Osteocyte (in vitro differentiated cells): ENCODE data around the gene NSMF. TPM values are rescaled to one million over a fixed set of nuclear protein-coding genes. Genes with fewer than 3 reads are reported as not detected.

Experiments used
- DNase-seq: peaks from one replicate; pipeline ENCODE4 v3.0.0; 2021; ENCODE audit warnings: mixed read lengths; ENCODE audit not compliant: unreplicated experiment; ENCODE audit errors: extremely low spot score
- H3K27ac Mint-ChIP-seq: one replicate; pipeline ENCODE4 v1.8.0; 2021; ENCODE audit warnings: mild to moderate bottlenecking, mixed read lengths; ENCODE audit not compliant: unreplicated experiment
- H3K27me3 Mint-ChIP-seq: one replicate; pipeline ENCODE4 v1.8.0; 2021; ENCODE audit warnings: mixed read lengths; ENCODE audit not compliant: unreplicated experiment
- H3K36me3 Mint-ChIP-seq: one replicate; pipeline ENCODE4 v1.8.0; 2021; ENCODE audit warnings: mixed read lengths; ENCODE audit not compliant: unreplicated experiment
- H3K4me1 Mint-ChIP-seq: one replicate; pipeline ENCODE4 v1.8.0; 2021; ENCODE audit warnings: mixed read lengths; ENCODE audit not compliant: unreplicated experiment
- H3K4me3 Mint-ChIP-seq: one replicate; pipeline ENCODE4 v1.8.0; 2021; ENCODE audit warnings: mild to moderate bottlenecking, moderate library complexity, mixed read lengths; ENCODE audit not compliant: unreplicated experiment
- H3K9me3 Mint-ChIP-seq: one replicate; pipeline ENCODE4 v1.8.0; 2021; ENCODE audit warnings: mixed read lengths; ENCODE audit not compliant: unreplicated experiment
- total RNA-seq: library from RNA; stranded (reverse); gene quantifications from 2 replicates; pipeline ENCODE4 v1.2.1, GENCODE V29; 2021
- TF ChIP-seq, protein P1 (sequence below): fragments of 200-600 bp; sonication (generic); IDR thresholded peaks from 2 replicates; pipeline ENCODE4 v1.5.0; 2021; ENCODE audit warnings: antibody characterized with exemption, mild to moderate bottlenecking, moderate library complexity

NSMF gene
- total RNA-seq, 1 donor from 2014 or later, result 103 TPM

DNA sequence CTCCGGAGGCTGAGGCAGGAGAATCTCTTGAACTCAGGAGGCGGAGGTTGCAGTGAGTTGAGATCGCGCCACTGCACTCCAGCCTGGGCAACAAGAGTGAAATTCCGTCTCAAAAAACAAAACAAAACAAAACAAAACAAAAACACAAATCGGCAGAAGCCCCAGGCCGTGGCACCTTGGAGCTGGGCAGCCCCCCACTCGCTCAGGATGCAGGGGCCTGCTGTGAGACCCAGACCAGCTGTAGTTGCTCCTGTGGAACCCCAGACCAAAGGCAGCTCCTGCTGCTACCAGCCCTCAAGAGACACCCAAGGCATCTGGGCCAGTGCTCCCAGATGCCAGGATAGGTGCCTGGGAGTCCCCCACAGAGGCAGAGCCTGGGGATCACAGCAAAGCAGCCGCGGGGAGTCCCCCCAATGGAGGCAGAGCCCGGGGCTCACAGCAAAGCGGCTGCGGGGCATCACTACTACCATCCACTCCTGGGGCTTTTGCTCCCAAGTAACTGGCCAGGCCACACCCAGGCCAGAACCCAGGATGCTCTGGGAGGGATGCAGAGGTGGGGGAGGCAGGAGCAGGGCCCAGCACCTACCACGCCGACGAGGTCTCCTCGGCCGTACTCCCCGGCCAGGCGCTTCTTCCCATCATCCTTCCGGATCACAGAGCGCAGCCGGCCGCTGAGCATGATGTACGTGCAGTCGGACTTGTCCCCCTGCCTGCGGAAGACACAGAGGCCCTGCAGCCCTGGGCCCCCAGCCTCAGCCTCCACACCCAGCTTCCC lies 37.7 kb upstream of the NSMF start:
- Mint-ChIP-seq H3K4me1 (peaks cover 2% of the 10 kb centered on the region), H3K36me3 (peaks cover 4% of the 10 kb centered on the region), H3K27me3 (no peaks in the 10 kb centered on the region), H3K9me3 (no peaks in the 10 kb centered on the region), H3K27ac (no peak overlapping the region), H3K4me3 (no peak overlapping the region)
- TF ChIP-seq, protein P1, sequence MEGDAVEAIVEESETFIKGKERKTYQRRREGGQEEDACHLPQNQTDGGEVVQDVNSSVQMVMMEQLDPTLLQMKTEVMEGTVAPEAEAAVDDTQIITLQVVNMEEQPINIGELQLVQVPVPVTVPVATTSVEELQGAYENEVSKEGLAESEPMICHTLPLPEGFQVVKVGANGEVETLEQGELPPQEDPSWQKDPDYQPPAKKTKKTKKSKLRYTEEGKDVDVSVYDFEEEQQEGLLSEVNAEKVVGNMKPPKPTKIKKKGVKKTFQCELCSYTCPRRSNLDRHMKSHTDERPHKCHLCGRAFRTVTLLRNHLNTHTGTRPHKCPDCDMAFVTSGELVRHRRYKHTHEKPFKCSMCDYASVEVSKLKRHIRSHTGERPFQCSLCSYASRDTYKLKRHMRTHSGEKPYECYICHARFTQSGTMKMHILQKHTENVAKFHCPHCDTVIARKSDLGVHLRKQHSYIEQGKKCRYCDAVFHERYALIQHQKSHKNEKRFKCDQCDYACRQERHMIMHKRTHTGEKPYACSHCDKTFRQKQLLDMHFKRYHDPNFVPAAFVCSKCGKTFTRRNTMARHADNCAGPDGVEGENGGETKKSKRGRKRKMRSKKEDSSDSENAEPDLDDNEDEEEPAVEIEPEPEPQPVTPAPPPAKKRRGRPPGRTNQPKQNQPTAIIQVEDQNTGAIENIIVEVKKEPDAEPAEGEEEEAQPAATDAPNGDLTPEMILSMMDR, result no peak
- peak; percentile 82 for DNase-seq

DNA sequence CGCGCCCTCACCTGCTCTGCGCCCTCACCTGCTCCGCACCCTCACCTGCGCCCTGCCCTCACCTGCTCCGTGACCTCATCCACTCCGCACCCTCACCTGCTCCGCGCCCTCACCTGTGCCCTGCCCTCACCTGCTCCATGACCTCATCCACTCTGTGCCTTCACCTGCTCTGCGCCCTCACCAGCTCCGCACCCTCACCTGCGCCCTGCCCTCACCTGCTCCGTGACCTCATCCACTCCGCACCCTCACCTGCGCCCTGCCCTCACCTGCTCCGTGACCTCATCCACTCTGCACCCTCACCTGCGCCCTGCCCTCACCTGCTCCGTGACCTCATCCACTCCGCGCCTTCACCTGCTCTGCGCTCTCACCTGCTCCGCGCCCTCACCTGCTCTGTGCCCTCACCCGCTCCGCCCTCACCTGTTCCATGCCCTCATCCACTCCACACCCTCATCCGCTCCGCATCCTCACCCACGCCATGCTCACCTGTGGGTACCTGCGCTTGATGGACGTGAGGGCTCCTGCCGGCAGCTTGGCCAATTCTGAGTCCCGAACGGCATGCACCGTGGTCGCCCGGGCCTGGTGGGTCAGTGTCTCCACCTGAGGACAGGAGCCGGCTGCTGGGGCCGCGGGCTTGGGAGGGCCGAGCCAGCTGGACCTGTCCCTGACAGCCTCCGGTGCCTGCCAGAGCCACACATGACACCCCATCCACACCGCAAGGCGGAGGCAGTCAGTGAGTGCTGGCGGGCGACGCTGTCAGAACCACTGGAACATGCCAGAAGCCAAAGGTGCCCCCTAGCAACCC lies 35.6 kb upstream of the NSMF start:
- H3K9me3 Mint-ChIP-seq, result no peaks in the 10 kb centered on the region
- H3K4me3 Mint-ChIP-seq, result no peak overlapping the region
- H3K4me1 Mint-ChIP-seq, result no peaks in the 10 kb centered on the region
- no peak for DNase-seq
- no peaks in the 10 kb centered on the region for H3K27me3 Mint-ChIP-seq
- TF ChIP-seq, protein P1, result no peak
- peaks cover 3% of the 10 kb centered on the region for H3K36me3 Mint-ChIP-seq
- H3K27ac Mint-ChIP-seq, result no peak overlapping the region

DNA sequence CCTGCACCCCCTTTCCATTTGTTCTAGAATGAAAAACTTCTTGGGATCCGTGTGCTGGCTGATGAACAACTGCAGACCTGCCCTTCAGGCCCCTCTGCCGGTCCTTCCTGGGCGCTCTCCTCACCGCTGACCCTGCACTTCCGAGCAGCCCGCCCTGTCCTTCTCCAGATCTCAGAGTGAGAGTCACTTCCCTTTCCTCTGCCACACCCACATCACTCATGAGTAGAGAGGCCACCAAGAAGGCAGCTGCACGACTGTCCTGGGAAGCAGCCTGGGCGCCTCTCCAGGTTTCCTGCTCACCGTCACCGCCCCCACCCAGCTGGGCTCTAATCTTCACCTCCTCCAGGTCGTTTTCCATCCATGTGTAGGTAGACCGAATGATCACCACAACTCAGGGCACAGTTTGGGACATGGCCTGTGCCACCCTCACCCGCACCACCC lies 35.0 kb upstream of the NSMF start:
- Mint-ChIP-seq H3K36me3 (peaks cover 3% of the 10 kb centered on the region), H3K27me3 (no peaks in the 10 kb centered on the region), H3K27ac (no peak overlapping the region), H3K4me1 (no peaks in the 10 kb centered on the region), H3K9me3 (no peaks in the 10 kb centered on the region), H3K4me3 (no peak overlapping the region)
- TF ChIP-seq, protein P1, result no peak
- no peak for DNase-seq

DNA sequence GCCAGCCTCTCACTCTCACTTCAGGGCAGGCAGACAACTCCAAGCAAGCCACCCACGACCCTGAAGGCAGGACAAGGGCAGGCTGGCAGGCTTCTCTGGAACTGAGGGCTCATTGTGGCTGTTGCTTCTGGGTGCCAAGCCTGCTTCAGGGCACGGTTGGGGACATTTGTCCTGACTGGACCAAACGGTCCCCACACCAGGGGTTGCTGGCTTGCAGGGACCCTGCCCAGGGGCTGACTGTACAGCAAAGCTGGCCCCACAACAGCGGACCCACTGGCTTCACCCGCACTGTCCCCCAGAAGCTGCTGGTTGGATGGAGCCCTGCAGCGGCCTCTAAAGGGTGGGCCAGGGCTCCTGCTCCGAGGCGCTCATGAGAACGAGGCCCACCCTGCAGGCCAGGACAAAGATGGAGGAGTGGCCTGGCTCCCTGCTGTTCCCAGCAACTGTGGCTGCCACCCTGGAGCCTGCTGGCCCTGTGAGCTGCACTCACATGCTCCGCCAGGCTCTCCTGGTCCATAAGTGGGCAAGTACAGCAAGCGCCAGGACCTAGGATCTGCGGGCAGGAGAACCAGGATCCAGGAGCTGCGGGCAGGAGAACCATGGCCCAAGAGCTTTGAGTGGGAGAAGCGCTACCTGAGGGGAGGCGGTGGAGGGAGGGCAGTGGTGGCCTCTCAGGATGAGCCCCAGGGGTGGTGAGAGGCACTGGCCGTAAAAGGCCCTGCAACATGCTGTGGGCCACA lies 34.4 kb upstream of the NSMF start:
- Mint-ChIP-seq H3K27me3 (no peaks in the 10 kb centered on the region), H3K27ac (no peak overlapping the region), H3K4me3 (no peak overlapping the region), H3K4me1 (no peaks in the 10 kb centered on the region), H3K9me3 (no peaks in the 10 kb centered on the region), H3K36me3 (peaks cover 3% of the 10 kb centered on the region)
- no peak for DNase-seq
- TF ChIP-seq, protein P1, result no peak
